Neuronal stem cell (in vitro differentiated cells): ENCODE results near the gene RGS6.

Source experiments
- DNase-seq: peaks from one replicate; pipeline ENCODE4 v3.0.0-alpha.2; 2013; ENCODE audit warnings: low spot score
- H2AFZ ChIP-seq: one replicate; pipeline ENCODE4 v1.6.1; 2013; ENCODE audit warnings: mild to moderate bottlenecking, low read length, inconsistent platforms
- H2AK5ac ChIP-seq: 2 replicates; pipeline ENCODE4 v1.6.1; 2013; ENCODE audit warnings: low read depth, mild to moderate bottlenecking, inconsistent platforms, low read length, moderate library complexity, mixed read lengths
- H2BK120ac ChIP-seq: 2 replicates; pipeline ENCODE4 v1.6.1; 2013; ENCODE audit warnings: low read depth, mild to moderate bottlenecking, inconsistent platforms, low read length, moderate library complexity, mixed read lengths
- H2BK12ac ChIP-seq: one replicate; pipeline ENCODE4 v1.6.1; 2013; ENCODE audit warnings: low read length, inconsistent platforms
- H2BK15ac ChIP-seq: 2 replicates; pipeline ENCODE4 v1.6.1; 2013; ENCODE audit warnings: mild to moderate bottlenecking, low read length, inconsistent platforms, mixed read lengths
- H2BK5ac ChIP-seq: one replicate; pipeline ENCODE4 v1.6.1; 2013; ENCODE audit warnings: inconsistent platforms, mild to moderate bottlenecking, low read length, moderate library complexity
- H3K14ac ChIP-seq: one replicate; pipeline ENCODE4 v1.6.1; 2013; ENCODE audit warnings: low read length, inconsistent platforms
- H3K18ac ChIP-seq: 2 replicates; pipeline ENCODE4 v1.6.1; 2013; ENCODE audit warnings: low read length, inconsistent platforms
- H3K23ac ChIP-seq: 2 replicates; pipeline ENCODE4 v1.6.1; 2013; ENCODE audit warnings: low read depth, mild to moderate bottlenecking, mixed read lengths, low read length, inconsistent platforms; ENCODE audit not compliant: poor library complexity
- H3K27ac ChIP-seq: replicated peaks from 3 replicates; pipeline ENCODE4 v1.5.1; 2013; ENCODE audit warnings: low read length, inconsistent platforms
- H3K27me3 ChIP-seq, 3 experiments: 2 replicates each; pipeline ENCODE4 v1.6.1; 2013; ENCODE audit warnings: low read length in 3 of 3, mild to moderate bottlenecking in 2 of 3, inconsistent platforms in 1 of 3, low read depth in 1 of 3, mixed read lengths in 1 of 3, moderate library complexity in 1 of 3; ENCODE audit not compliant: control insufficient read depth in 3 of 3, insufficient read depth in 3 of 3
- H3K36me3 ChIP-seq, 2 donors: replicated peaks in 1 of 2; 2 replicates each; pipeline ENCODE4 v1.6.1; 2013; ENCODE audit warnings: low read length in 2 of 2; ENCODE audit not compliant: control insufficient read depth in 2 of 2, insufficient read depth in 2 of 2
- H3K4ac ChIP-seq: 2 replicates; pipeline ENCODE4 v1.6.1; 2013; ENCODE audit warnings: inconsistent platforms, mild to moderate bottlenecking, low read length, moderate library complexity
- H3K4me1 ChIP-seq, 2 donors: 1 replicate in 1 of 2; 2 replicates in 1 of 2; pipeline ENCODE4 v1.6.1; 2013; ENCODE audit warnings: low read length in 2 of 2, low read depth in 1 of 2; ENCODE audit not compliant: control insufficient read depth in 2 of 2, insufficient read depth in 1 of 2
- H3K4me2 ChIP-seq: one replicate; pipeline ENCODE4 v1.6.1; 2013; ENCODE audit warnings: mild to moderate bottlenecking, low read length, inconsistent platforms; ENCODE audit not compliant: insufficient read depth, poor library complexity, severe bottlenecking
- H3K4me3 ChIP-seq, 2 donors: 2 replicates each; pipeline ENCODE4 v1.5.1; 2013; ENCODE audit warnings: low read length in 2 of 2, mild to moderate bottlenecking in 2 of 2, inconsistent platforms in 1 of 2, moderate library complexity in 1 of 2
- H3K79me1 ChIP-seq: one replicate; pipeline ENCODE4 v1.6.1; 2013; ENCODE audit warnings: low read depth, mild to moderate bottlenecking, inconsistent platforms, low read length, moderate library complexity
- H3K9ac ChIP-seq: one replicate; pipeline ENCODE4 v1.6.1; 2013; ENCODE audit warnings: mild to moderate bottlenecking, low read depth, low read length, inconsistent platforms; ENCODE audit not compliant: poor library complexity
- H3K9me3 ChIP-seq, 2 donors: replicated peaks in 1 of 2; 2 replicates each; pipeline versions ENCODE3 to v1.6.1; 2013; ENCODE audit warnings: low read length in 2 of 2, mild to moderate bottlenecking in 2 of 2, inconsistent platforms in 1 of 2, low read depth in 1 of 2, mixed read lengths in 1 of 2, moderate library complexity in 1 of 2; ENCODE audit not compliant: control insufficient read depth in 2 of 2, insufficient read depth in 1 of 2
- H4K8ac ChIP-seq: one replicate; pipeline ENCODE4 v1.6.1; 2013; ENCODE audit warnings: low read depth, mild to moderate bottlenecking, inconsistent platforms, low read length, moderate library complexity
- H4K91ac ChIP-seq: one replicate; pipeline ENCODE4 v1.6.1; 2013; ENCODE audit warnings: low read length, low read depth, mild to moderate bottlenecking, inconsistent platforms; ENCODE audit not compliant: poor library complexity
- WGBS, 2 donors: extraction: QIAGEN DNeasy Blood & Tissue Kit; methylation state at CpG; one replicate each; pipeline ENCODE4 v1.1.7; 2013; ENCODE audit warnings: missing lambda C conversion rate in 2 of 2, mixed read lengths in 1 of 2; ENCODE audit not compliant: insufficient read length in 2 of 2, insufficient replicate concordance in 1 of 2; ENCODE audit errors: extremely low coverage in 2 of 2; 5-methylcytosine and 5-hydroxymethylcytosine counted together

Gene RGS6

DNA sequence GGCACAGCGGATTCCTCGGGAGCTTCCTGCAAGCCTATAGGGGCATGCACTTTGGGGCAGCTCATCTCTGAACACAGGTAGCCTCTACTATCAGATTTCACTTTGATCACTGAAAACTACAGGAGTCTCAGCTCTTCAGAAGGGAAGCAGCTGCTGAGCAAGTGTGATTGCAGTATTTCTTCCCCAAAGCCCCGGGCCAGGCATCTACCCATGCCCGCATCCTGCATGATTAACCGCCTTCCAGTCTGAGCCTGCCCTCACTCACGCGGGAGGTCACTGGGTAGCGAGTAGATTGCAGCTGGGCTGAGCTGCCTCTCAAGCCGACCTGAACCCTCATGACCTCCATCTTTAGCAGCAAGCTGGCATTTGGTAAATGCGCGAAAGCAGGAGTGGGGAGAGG, 627.0 kb downstream of the RGS6 start:
- Histone ChIP-seq H3K23ac (peak overlapping the region; percentile 8), H2AFZ (no peak overlapping the region), H3K27me3 (peaks cover 0 to 16% (median 0%) of the 10 kb centered on the region in 3 experiments), H3K4me3 (no peak overlapping the region), H3K4ac (no peak overlapping the region), H3K18ac (peak overlapping the region; percentile 74), H3K4me1 (peaks cover 13 to 18% of the 10 kb centered on the region in 2 donors), H3K14ac (no peak overlapping the region), H2BK15ac (no peak overlapping the region), H4K8ac (no peak overlapping the region), H3K79me1 (no peaks in the 10 kb centered on the region), H3K9me3 (no peaks in the 10 kb centered on the region), H2BK5ac (no peak overlapping the region), H3K27ac (no peak overlapping the region), H3K9ac (no peak overlapping the region), H2BK12ac (peak overlapping the region; percentile 18), H4K91ac (no peak overlapping the region), H2BK120ac (peak overlapping the region; percentile 24), H2AK5ac (no peak overlapping the region), H3K36me3 (no peaks in the 10 kb centered on the region), H3K4me2 (no peak overlapping the region)
- DNase-seq, result no peak
- no CpG with 5 or more reads among the region's 11 CpGs for WGBS, 2 donors

DNA sequence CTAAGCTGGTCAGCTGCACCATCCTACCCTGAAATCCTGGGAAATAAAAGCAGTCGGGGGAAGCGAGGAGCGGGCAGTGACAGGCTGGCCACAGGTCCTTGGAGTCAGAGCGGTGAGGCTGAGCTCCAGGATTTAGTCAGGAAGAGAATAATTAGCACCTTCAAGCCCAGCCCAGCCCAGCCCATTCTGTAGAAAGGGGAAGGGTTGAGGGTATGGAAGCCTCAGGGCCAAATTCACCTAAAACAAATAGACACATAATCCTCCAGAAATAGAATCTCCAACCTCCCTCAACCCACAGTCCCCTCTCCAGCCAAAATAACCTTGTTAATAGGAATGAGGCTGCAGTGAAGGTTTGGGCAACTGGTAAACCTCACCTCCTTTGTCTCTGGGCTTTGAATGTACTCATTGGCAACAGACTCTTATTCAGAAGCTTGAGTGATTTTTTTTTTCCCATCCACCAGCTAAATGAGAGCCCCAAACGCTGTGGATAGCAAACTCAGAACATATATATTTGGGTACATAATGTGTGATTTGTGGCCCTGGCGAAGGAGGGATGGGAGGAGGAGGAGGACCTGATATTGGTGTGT, 627.5 kb downstream of the RGS6 start:
- peaks cover 13 to 18% of the 10 kb centered on the region in 2 donors for H3K4me1 ChIP-seq
- H3K23ac ChIP-seq, result no peak overlapping the region
- H3K27ac ChIP-seq, result no peak overlapping the region
- H3K9ac ChIP-seq, result no peak overlapping the region
- DNase-seq, result no peak
- peak overlapping the region; percentile 54 for H3K18ac ChIP-seq
- H3K9me3 ChIP-seq, result no peaks in the 10 kb centered on the region
- H3K4me3 ChIP-seq, result no peak overlapping the region
- H2AFZ ChIP-seq, result no peak overlapping the region
- H2BK5ac ChIP-seq, result no peak overlapping the region
- no peak overlapping the region for H3K4ac ChIP-seq
- H2BK12ac ChIP-seq, result no peak overlapping the region
- H2BK15ac ChIP-seq, result no peak overlapping the region
- H3K79me1 ChIP-seq, result no peaks in the 10 kb centered on the region
- no peak overlapping the region for H2AK5ac ChIP-seq
- no peak overlapping the region for H3K14ac ChIP-seq
- H4K8ac ChIP-seq, result no peak overlapping the region
- no peak overlapping the region for H3K4me2 ChIP-seq
- peak overlapping the region; percentile 24 for H2BK120ac ChIP-seq
- no peaks in the 10 kb centered on the region for H3K36me3 ChIP-seq
- WGBS, 2 donors, result no CpG with 5 or more reads among the region's 6 CpGs
- H3K27me3 ChIP-seq, result peaks cover 0 to 12% (median 0%) of the 10 kb centered on the region in 3 experiments
- no peak overlapping the region for H4K91ac ChIP-seq

DNA sequence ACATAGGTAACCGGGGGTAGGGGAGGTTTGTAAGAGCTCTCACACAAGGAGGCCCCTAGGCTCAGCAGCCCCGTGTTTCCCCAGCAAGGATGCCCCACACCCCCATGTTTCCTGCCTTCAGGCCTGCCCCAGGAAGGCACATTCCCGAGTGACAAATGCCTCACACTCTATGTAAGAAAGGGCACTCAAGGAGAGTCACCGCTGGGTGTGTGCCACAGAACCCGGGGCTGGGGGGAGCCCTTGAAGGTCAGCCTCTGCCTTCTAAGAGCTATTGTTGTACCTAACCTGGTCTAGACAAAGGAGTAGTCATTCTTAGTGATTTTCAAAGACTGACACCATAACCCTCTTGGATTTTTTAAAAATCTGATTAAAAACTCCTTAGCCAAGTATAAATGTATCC, 628.1 kb downstream of the RGS6 start:
- no peak overlapping the region for H2AFZ ChIP-seq
- peaks cover 0 to 6% (median 0%) of the 10 kb centered on the region in 3 experiments for H3K27me3 ChIP-seq
- no peak overlapping the region for H3K23ac ChIP-seq
- no peak overlapping the region for H2BK12ac ChIP-seq
- H3K9me3 ChIP-seq, result no peaks in the 10 kb centered on the region
- no peaks in the 10 kb centered on the region for H3K79me1 ChIP-seq
- no peak for DNase-seq
- H3K4me1 ChIP-seq, result peaks cover 13 to 19% of the 10 kb centered on the region in 2 donors
- H3K14ac ChIP-seq, result no peak overlapping the region
- no peak overlapping the region for H2BK120ac ChIP-seq
- no peak overlapping the region for H4K8ac ChIP-seq
- H2BK15ac ChIP-seq, result no peak overlapping the region
- H3K4me2 ChIP-seq, result no peak overlapping the region
- H2AK5ac ChIP-seq, result no peak overlapping the region
- WGBS, 2 donors, result no CpG with 5 or more reads among the region's 5 CpGs
- no peak overlapping the region for H3K4me3 ChIP-seq
- no peak overlapping the region for H3K27ac ChIP-seq
- no peak overlapping the region for H2BK5ac ChIP-seq
- no peaks in the 10 kb centered on the region for H3K36me3 ChIP-seq
- no peak overlapping the region for H3K4ac ChIP-seq
- no peak overlapping the region for H3K18ac ChIP-seq
- H3K9ac ChIP-seq, result no peak overlapping the region
- H4K91ac ChIP-seq, result no peak overlapping the region

DNA sequence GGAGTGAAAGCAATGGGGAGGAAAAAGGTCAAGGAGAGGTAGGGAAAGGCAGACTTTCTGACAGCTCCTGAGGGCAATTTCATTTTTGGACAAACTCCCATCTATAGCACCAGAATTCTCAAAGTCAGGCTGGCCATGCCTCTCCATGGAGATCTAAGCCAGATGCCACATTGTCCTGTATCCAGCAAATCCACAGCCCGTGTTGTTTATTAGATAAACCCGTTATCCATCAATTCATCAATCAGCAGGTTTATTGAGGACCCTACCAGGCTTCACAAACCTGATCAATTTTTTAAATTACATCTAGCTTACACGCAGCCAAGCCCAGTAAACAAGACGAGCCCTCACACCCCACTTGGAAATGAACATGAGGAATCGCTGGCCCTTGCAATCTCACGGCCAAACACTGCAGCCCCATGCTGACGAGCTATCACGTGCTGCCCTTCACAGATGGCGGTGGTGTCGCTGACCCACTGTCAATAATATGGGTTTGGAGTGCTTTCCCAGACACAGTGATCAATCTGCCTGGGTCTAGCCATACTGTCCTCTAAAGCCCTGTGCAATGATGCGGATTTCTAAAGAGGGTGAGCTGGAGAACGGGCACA, 628.8 kb downstream of the RGS6 start:
- H3K4ac ChIP-seq, result no peak overlapping the region
- no CpG with 5 or more reads among the region's 12 CpGs for WGBS, 2 donors

More for the DNA sequence above, 628.8 kb downstream of the RGS6 start:
- H4K91ac ChIP-seq, result no peak overlapping the region
- no peak overlapping the region for H3K9ac ChIP-seq
- H3K4me3 ChIP-seq, result no peak overlapping the region
- no peak overlapping the region for H2BK5ac ChIP-seq
- H3K36me3 ChIP-seq, result no peaks in the 10 kb centered on the region
- H3K4me2 ChIP-seq, result no peak overlapping the region
- H3K4me1 ChIP-seq, result peaks cover 13 to 24% of the 10 kb centered on the region in 2 donors
- H3K14ac ChIP-seq, result no peak overlapping the region
- H2BK12ac ChIP-seq, result no peak overlapping the region
- H2AK5ac ChIP-seq, result peak overlapping the region; percentile 15
- H3K27ac ChIP-seq, result no peak overlapping the region
- H3K27me3 ChIP-seq, result peaks cover 0 to 2% (median 0%) of the 10 kb centered on the region in 3 experiments
- H4K8ac ChIP-seq, result no peak overlapping the region
- H2BK15ac ChIP-seq, result no peak overlapping the region
- no peak overlapping the region for H3K18ac ChIP-seq
- H3K9me3 ChIP-seq, result no peaks in the 10 kb centered on the region
- H2AFZ ChIP-seq, result no peak overlapping the region
- no peak overlapping the region for H2BK120ac ChIP-seq
- no peak for DNase-seq
- H3K23ac ChIP-seq, result no peak overlapping the region
- H3K79me1 ChIP-seq, result no peaks in the 10 kb centered on the region
